ENCODE measurements around the gene UBXN2A.

- TF ChIP-seq CTCF (IDR thresholded peaks at IDR 0.05) (no peak), POLR2A (IDR thresholded peaks at IDR 0.05) (no peak)
Measured at GRCh38 chr2:24011250-24012104, 71.2 kb downstream of the UBXN2A start.
